ENCODE data around the gene GNG11. TPM values are rescaled to one million over a fixed set of nuclear protein-coding genes. Genes with fewer than 3 reads are reported as not detected.
A peak's percentile ranks its signal among the peaks of the same experiment; 100 is the strongest.

The GNG11 gene
- total RNA-seq, 1 donor from 2014 or later = 133 TPM

DNA sequence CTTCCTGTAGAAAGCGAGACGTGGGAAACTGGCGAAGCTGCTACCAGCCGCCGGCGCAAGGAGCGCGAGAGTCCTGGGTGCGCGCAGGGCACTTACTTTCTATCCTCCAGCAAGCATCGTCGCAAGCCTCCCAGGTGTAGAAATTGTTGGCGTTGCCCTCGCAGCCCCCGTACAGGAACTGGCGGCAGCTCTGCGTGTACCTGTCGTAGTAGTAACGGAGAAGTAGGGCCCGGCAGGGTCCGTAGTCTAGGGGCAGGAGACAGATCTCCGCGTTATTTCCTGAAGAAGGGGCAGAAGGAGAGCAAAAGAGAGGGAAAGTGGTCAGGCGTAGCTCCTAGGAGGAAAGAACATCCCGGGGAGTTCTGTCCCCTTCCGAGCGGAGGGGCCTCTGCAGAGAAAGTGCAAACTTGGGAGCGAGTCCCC lies 31.5 kb upstream of the GNG11 start:
- peaks cover 3% of the 10 kb centered on the region for H3K27me3 Mint-ChIP-seq (ENCODE audit: unreplicated experiment)
- TF ChIP-seq, protein P1, sequence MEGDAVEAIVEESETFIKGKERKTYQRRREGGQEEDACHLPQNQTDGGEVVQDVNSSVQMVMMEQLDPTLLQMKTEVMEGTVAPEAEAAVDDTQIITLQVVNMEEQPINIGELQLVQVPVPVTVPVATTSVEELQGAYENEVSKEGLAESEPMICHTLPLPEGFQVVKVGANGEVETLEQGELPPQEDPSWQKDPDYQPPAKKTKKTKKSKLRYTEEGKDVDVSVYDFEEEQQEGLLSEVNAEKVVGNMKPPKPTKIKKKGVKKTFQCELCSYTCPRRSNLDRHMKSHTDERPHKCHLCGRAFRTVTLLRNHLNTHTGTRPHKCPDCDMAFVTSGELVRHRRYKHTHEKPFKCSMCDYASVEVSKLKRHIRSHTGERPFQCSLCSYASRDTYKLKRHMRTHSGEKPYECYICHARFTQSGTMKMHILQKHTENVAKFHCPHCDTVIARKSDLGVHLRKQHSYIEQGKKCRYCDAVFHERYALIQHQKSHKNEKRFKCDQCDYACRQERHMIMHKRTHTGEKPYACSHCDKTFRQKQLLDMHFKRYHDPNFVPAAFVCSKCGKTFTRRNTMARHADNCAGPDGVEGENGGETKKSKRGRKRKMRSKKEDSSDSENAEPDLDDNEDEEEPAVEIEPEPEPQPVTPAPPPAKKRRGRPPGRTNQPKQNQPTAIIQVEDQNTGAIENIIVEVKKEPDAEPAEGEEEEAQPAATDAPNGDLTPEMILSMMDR (IDR thresholded peaks at IDR 0.05; ENCODE audit: unreplicated experiment) = no peak
- no peaks in the 10 kb centered on the region for H3K9me3 Mint-ChIP-seq (ENCODE audit: unreplicated experiment)
- no peak overlapping the region for H3K27ac Mint-ChIP-seq (ENCODE audit: unreplicated experiment)
- H3K4me1 Mint-ChIP-seq (ENCODE audit: unreplicated experiment) = peaks cover 10% of the 10 kb centered on the region
- peak overlapping the region; percentile 94 for H3K4me3 Mint-ChIP-seq (ENCODE audit: unreplicated experiment)
- peak; percentile 36 for DNase-seq (ENCODE audit: low spot score)
- peaks cover 5% of the 10 kb centered on the region for H3K36me3 Mint-ChIP-seq (ENCODE audit: low read depth, unreplicated experiment)

DNA sequence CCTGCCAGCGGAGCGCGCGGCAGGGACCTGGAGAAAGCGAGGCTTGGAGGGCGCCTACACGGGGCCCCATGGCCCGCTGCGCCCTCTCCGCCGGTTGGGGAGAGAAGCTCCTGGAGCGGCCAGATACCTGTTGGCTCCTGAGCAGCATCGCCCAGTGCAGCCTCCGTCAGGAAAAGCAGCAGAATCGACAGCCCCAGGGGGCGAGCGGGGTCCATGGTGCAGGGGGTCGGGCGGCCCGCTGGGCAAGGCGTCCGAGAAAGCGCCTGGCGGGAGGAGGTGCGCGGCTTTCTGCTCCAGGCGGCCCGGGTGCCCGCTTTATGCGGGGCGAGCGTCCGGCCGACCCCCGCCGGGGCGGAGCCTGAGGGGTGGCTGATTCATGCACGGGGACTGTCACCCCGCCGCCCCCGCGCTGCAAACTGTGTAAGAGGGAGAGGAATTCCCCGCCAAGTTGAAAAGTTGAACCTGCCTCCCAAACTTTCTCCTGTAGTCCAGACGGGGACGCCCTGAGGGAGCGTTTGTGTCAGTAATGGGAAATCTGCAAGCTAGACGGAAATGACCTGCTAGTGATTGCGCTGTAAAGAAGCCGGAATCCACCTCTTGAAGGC lies 31.0 kb upstream of the GNG11 start, which contains the start of gene TFPI2:
Gene TFPI2 (minus strand): TSS at position 290 of the 605 bp plus-strand sequence. CDS start 75 bp downstream, at position 215.
- peak; percentile 38 for DNase-seq (ENCODE audit: low spot score)
- H3K9me3 Mint-ChIP-seq (ENCODE audit: unreplicated experiment) = no peaks in the 10 kb centered on the region
- no peak within 1 kb of the TSS for H3K27ac Mint-ChIP-seq (ENCODE audit: unreplicated experiment)
- peak within 1 kb of the TSS; percentile 94 for H3K4me3 Mint-ChIP-seq (ENCODE audit: unreplicated experiment)
- peaks cover 5% of the 10 kb centered on the region for H3K36me3 Mint-ChIP-seq (ENCODE audit: low read depth, unreplicated experiment)
- H3K27me3 Mint-ChIP-seq (ENCODE audit: unreplicated experiment) = peaks cover 3% of the 10 kb centered on the region
- TF ChIP-seq, protein P1 (IDR thresholded peaks at IDR 0.05; ENCODE audit: unreplicated experiment) = no peak
- peaks cover 10% of the 10 kb centered on the region for H3K4me1 Mint-ChIP-seq (ENCODE audit: unreplicated experiment)

DNA sequence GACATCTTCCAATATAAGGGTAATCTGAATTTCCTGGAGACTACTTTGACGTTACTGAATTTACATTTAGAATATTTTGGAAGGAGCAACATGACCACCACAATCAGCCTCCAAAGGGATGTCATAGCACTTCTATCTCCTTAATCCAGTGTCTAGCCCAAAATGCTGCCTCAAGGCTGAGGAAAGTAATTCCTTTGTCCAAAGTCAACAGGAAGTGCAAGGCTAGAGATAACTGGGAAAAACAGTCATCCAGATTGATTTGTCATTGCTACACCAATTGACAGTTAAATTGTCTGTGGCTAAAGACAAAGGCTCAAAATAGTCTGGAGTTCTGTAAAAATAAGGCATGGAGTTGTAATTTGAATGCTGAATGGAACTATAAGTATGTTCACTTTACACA lies 27.1 kb upstream of the GNG11 start:
- no peak for DNase-seq (ENCODE audit: low spot score)
- TF ChIP-seq, protein P1 (IDR thresholded peaks at IDR 0.05; ENCODE audit: unreplicated experiment) = no peak
- Mint-ChIP-seq H3K36me3 (ENCODE audit: low read depth, unreplicated experiment) (peaks cover 5% of the 10 kb centered on the region), H3K4me3 (ENCODE audit: unreplicated experiment) (no peak overlapping the region), H3K4me1 (ENCODE audit: unreplicated experiment) (peaks cover 17% of the 10 kb centered on the region), H3K9me3 (ENCODE audit: unreplicated experiment) (no peaks in the 10 kb centered on the region), H3K27ac (ENCODE audit: unreplicated experiment) (no peak overlapping the region), H3K27me3 (ENCODE audit: unreplicated experiment) (peaks cover 3% of the 10 kb centered on the region)

DNA sequence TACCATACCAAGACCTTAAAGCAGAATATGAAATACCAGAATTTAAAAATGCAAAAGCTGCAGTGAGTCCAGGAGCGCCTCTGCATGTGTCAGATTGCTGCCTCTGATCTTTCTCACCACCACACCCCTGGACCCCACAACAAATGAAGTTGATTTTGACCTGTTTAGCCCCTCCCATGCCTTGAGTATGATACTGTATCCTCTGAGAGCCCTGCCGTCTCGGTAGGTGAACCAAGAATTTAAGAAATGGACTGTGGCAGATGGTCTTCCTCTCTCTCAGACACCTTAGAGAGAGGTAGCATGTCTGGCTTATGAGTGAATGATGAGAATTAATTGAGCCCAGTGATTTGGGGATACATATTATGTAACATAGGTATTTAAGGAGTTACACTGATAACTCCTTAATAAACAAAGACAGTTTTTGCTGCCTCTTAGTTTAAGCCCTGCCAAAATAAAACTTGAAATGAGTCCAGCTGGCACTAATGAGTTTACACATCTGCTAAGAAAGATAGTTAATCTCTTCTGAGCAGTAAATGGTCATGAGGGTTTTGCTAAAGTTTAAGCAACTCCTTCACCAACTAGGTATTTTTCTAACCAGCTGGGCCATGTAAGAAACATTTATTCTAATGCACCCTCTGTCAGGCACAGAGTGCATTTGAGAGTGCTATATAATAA lies 26.4 kb upstream of the GNG11 start:
- Mint-ChIP-seq H3K27me3 (ENCODE audit: unreplicated experiment) (peaks cover 3% of the 10 kb centered on the region), H3K4me3 (ENCODE audit: unreplicated experiment) (no peak overlapping the region), H3K4me1 (ENCODE audit: unreplicated experiment) (peaks cover 15% of the 10 kb centered on the region), H3K27ac (ENCODE audit: unreplicated experiment) (no peak overlapping the region), H3K9me3 (ENCODE audit: unreplicated experiment) (no peaks in the 10 kb centered on the region), H3K36me3 (ENCODE audit: low read depth, unreplicated experiment) (peaks cover under 1% of the 10 kb centered on the region)
- no peak for DNase-seq (ENCODE audit: low spot score)
- TF ChIP-seq, protein P1 (IDR thresholded peaks at IDR 0.05; ENCODE audit: unreplicated experiment) = no peak
